ENCODE results near the gene DMP1. TPM values are rescaled to one million over a fixed set of nuclear protein-coding genes. Genes with fewer than 3 reads are reported as not detected.
A peak's percentile ranks its signal among the peaks of the same experiment; 100 is the strongest.

DMP1 gene
- total RNA-seq, 2 donors from 2014 or later = 0.21 TPM; not detected in 1

DNA sequence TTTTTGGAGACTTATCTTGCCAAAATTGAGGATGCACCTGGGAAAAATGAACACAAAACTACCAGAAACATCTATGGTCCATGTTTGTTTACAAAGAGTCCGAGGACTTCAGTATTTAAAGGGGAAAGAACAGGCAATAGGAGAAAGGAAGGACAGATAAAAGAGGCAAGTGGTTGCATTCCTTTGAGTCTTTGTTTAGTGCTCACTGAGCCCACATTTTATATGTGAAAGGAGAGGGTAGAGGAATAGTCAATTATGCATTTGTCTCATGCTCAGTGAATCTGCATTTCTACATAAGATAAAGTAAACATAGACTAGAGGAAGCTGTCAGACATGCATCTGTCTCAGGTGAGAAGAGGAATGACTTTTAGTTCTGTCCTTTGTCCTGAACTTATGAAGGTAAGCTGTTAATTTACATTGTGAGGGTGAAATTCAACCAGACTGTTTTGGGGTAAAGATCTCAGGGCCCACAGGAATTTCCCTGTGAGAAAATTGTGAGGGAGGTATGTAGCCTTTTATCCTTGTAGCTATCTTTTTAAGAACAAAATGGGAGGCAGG lies 4.5 kb downstream of the DMP1 start:
- H3K4me1 ChIP-seq (ENCODE audit: control insufficient read depth in 1 of 2, low read depth in 2 of 2) = peaks cover 31 to 36% of the 10 kb centered on the region in 2 donors
- TF ChIP-seq CTCF (IDR thresholded peaks at IDR 0.05) = no peak
- no peaks in the 10 kb centered on the region for H3K27me3 ChIP-seq (replicated peaks; ENCODE audit: insufficient read depth)
- DNase-seq (ENCODE audit: low spot score) = no peak
- ATAC-seq (ENCODE audit: insufficient number of reproducible peaks, low FRiP score, low read depth) = no peak
- no peaks in the 10 kb centered on the region for H3K9me3 ChIP-seq
- no peak overlapping the region for H3K4me3 ChIP-seq
- no peak overlapping the region for H3K27ac ChIP-seq
- no peaks in the 10 kb centered on the region for H3K36me3 ChIP-seq

GRCh38 chr4:87657525-87657924 lies 7.4 kb downstream of the DMP1 start:
- Histone ChIP-seq H3K36me3 (no peaks in the 10 kb centered on the region), H3K27me3 (replicated peaks; ENCODE audit: insufficient read depth) (no peaks in the 10 kb centered on the region), H3K4me1 (ENCODE audit: control insufficient read depth in 1 of 2, low read depth in 2 of 2) (peaks cover 35 to 43% of the 10 kb centered on the region in 2 donors), H3K27ac (no peak overlapping the region), H3K9me3 (no peaks in the 10 kb centered on the region), H3K4me3 (no peak overlapping the region)
- TF ChIP-seq CTCF (IDR thresholded peaks at IDR 0.05) = no peak
- ATAC-seq (ENCODE audit: insufficient number of reproducible peaks, low FRiP score, low read depth) (peak; percentile 22), DNase-seq (ENCODE audit: low spot score) (no peak)

DNA sequence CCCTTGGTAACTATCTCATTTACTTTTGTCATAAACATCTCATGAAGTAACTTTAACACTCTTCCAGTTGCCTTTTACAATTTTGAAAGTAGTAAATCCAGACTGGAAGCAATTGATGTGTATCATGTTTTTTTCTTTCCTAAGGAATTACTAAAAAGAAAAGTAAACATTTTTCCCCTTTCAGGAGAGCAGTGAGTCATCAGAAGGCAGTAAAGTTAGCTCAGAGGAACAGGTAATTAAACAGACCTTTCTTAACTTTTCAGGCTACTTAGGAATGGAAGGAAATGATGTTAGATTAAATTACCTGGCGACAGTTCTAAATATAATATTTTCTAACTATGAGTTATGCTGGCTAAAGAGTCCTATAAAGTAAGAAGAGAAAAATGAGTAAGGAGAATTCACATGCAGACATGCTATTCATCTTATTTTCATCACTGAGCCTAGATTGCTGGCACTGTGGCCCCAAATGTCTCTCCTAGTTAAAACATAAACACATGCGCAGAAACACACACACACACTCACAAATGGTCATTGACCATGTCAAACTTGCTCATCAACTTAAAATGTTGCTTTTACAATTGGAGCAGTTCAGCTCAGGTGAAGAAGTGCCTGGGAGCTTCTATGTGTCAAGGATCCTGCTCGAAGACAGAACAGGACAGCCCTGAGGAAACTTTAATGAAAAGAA lies 9.3 kb downstream of the DMP1 start:
- Histone ChIP-seq H3K4me1 (ENCODE audit: control insufficient read depth in 1 of 2, low read depth in 2 of 2) (peaks cover 35 to 43% of the 10 kb centered on the region in 2 donors), H3K27me3 (replicated peaks; ENCODE audit: insufficient read depth) (no peaks in the 10 kb centered on the region), H3K9me3 (no peaks in the 10 kb centered on the region), H3K27ac (peak overlapping the region; percentile 57 to 61), H3K4me3 (peak overlapping the region; percentile 17), H3K36me3 (no peaks in the 10 kb centered on the region)
- no peak for TF ChIP-seq CTCF (IDR thresholded peaks at IDR 0.05)
- ATAC-seq (ENCODE audit: insufficient number of reproducible peaks, low FRiP score, low read depth) (no peak), DNase-seq (ENCODE audit: low spot score) (no peak)

- no peak overlapping the region for H3K4me3 ChIP-seq
- no peaks in the 10 kb centered on the region for H3K27me3 ChIP-seq (replicated peaks; ENCODE audit: insufficient read depth)
- peaks cover 19 to 24% of the 10 kb centered on the region in 2 donors for H3K4me1 ChIP-seq (ENCODE audit: control insufficient read depth in 1 of 2, low read depth in 2 of 2)
- DNase-seq (ENCODE audit: low spot score) = no peak
- no peak overlapping the region for H3K27ac ChIP-seq
- TF ChIP-seq CTCF (IDR thresholded peaks at IDR 0.05) = no peak
- no peaks in the 10 kb centered on the region for H3K36me3 ChIP-seq
- ATAC-seq (ENCODE audit: insufficient number of reproducible peaks, low FRiP score, low read depth) = no peak
- no peaks in the 10 kb centered on the region for H3K9me3 ChIP-seq
Observed at GRCh38 chr4:87662871-87663270, 12.8 kb downstream of the DMP1 start.

DNA sequence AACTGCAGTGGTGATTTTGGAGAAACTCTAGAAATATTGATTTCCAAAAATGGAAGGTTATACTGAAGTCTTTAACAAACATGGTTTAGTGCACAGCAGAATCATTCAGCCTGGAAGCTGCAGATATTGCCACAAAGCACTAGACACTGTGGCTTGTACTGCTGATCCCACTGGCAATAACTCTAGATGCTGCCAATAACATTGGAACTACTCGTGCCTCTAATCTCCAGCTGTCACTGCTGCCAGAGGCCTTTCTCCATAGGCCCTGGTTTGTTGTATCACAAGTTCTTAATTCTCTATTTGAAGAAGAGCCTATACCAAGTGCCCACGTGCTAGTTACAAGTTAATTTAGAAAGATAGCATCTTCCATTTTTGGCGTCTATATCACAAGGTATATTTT lies 19.3 kb downstream of the DMP1 start:
- Histone ChIP-seq H3K4me3 (no peak overlapping the region), H3K27me3 (replicated peaks; ENCODE audit: insufficient read depth) (no peaks in the 10 kb centered on the region), H3K36me3 (no peaks in the 10 kb centered on the region), H3K9me3 (no peaks in the 10 kb centered on the region), H3K4me1 (ENCODE audit: control insufficient read depth in 1 of 2, low read depth in 2 of 2) (peaks cover 5 to 12% of the 10 kb centered on the region in 2 donors), H3K27ac (no peak overlapping the region)
- TF ChIP-seq CTCF (IDR thresholded peaks at IDR 0.05) = no peak
- DNase-seq (ENCODE audit: low spot score) (no peak), ATAC-seq (ENCODE audit: insufficient number of reproducible peaks, low FRiP score, low read depth) (no peak)
